Keratinocyte (primary cell): Measurements from ENCODE around the gene NPPC. TPM values are rescaled to one million over a fixed set of nuclear protein-coding genes. Genes with fewer than 3 reads are reported as not detected.
A peak's percentile ranks its signal among the peaks of the same experiment; 100 is the strongest.

ENCODE experiments used
- DNase-seq: peaks from one replicate; pipeline ENCODE4 v3.0.0-alpha.2; 2011; ENCODE audit warnings: low read depth, missing footprints, low spot score
- FAIRE-seq: peaks from 2 replicates; lab custom pipeline; 2011; peaks lifted over from hg19 to GRCh38; lab: Jason Lieb, UNC
- H2AFZ ChIP-seq: 2 replicates; pipeline ENCODE4 v1.6.0; 2012; ENCODE audit warnings: low read length, control low read depth, inconsistent platforms; ENCODE audit not compliant: control insufficient read depth
- H3K27ac ChIP-seq: 2 replicates; pipeline ENCODE4 v1.5.1; 2011; ENCODE audit warnings: low read length; ENCODE audit not compliant: control insufficient read depth, insufficient read depth
- H3K27me3 ChIP-seq: 3 replicates; pipeline ENCODE4 v1.6.0; 2011; ENCODE audit warnings: low read length; ENCODE audit not compliant: control insufficient read depth, insufficient read depth; ENCODE audit errors: extremely low read depth
- H3K36me3 ChIP-seq, 2 experiments: 2 replicates in 1 of 2; 3 replicates in 1 of 2; pipeline ENCODE4 v1.5.1; 2011; ENCODE audit warnings: low read length in 2 of 2, mild to moderate bottlenecking in 1 of 2; ENCODE audit not compliant: control insufficient read depth in 2 of 2, insufficient read depth in 2 of 2; ENCODE audit errors: extremely low read depth in 1 of 2
- H3K4me1 ChIP-seq: 3 replicates; pipeline ENCODE4 v1.5.1; 2011; ENCODE audit warnings: low read length; ENCODE audit not compliant: control insufficient read depth, insufficient read depth; ENCODE audit errors: extremely low read depth
- H3K4me2 ChIP-seq: 3 replicates; pipeline ENCODE4 v1.6.0; 2011; ENCODE audit warnings: low read depth, low read length; ENCODE audit not compliant: control insufficient read depth, insufficient read depth; ENCODE audit errors: extremely low read depth
- H3K4me3 ChIP-seq, 3 experiments: fragments of 200-600 bp in 1 of 3; sonication (generic) in 1 of 3; 2 replicates in 2 of 3; 3 replicates in 1 of 3; pipeline ENCODE4 v1.5.1; 2011 to 2016; ENCODE audit warnings: low read length in 3 of 3, mild to moderate bottlenecking in 3 of 3, control low read depth in 2 of 3, inconsistent platforms in 1 of 3, low read depth in 1 of 3, mixed read lengths in 1 of 3, mixed run types in 1 of 3, moderate library complexity in 1 of 3; ENCODE audit not compliant: control insufficient read depth in 2 of 3, insufficient read depth in 2 of 3; ENCODE audit errors: extremely low read depth in 1 of 3
- H3K79me2 ChIP-seq: 2 replicates; pipeline ENCODE4 v1.6.0; 2012; ENCODE audit warnings: low read length; ENCODE audit not compliant: control insufficient read depth, insufficient read depth
- H3K9ac ChIP-seq: 3 replicates; pipeline ENCODE4 v1.6.0; 2011; ENCODE audit warnings: low read length; ENCODE audit not compliant: control insufficient read depth, insufficient read depth; ENCODE audit errors: extremely low read depth
- H3K9me1 ChIP-seq: 3 replicates; pipeline ENCODE4 v1.6.0; 2011; ENCODE audit warnings: low read length; ENCODE audit not compliant: control insufficient read depth, insufficient read depth; ENCODE audit errors: extremely low read depth
- H3K9me3 ChIP-seq: 2 replicates; pipeline ENCODE4 v1.5.1; 2012; ENCODE audit warnings: low read depth, low read length; ENCODE audit not compliant: control insufficient read depth
- H4K20me1 ChIP-seq: 3 replicates; pipeline ENCODE4 v1.6.0; 2011; ENCODE audit warnings: low read length; ENCODE audit not compliant: control insufficient read depth, insufficient read depth; ENCODE audit errors: extremely low read depth
- EZH2 ChIP-seq: IDR thresholded peaks from one replicate; pipeline ENCODE4 v1.6.1; 2012; ENCODE audit warnings: inconsistent platforms, mild to moderate bottlenecking, low read length, moderate library complexity
- dilution Hi-C: fragments of 300-500 bp; cut with MboI; formaldehyde crosslinking; loops from one replicate; pipeline ENCODE4 v1.7.0; 2020; ENCODE audit warnings: low sequenced_read_pairs; ENCODE audit not compliant: extremely low pct_ligation_motif_present
- polyA plus RNA-seq, 5 experiments: library from polyadenylated mRNA; depleted of rRNA in 3 of 5; stranded (reverse) in 3 of 5; stranded (forward) in 1 of 5; unstranded in 1 of 5; fragments of >200 nt; gene quantifications; 1 replicate in 1 of 5; 2 replicates in 3 of 5; 3 replicates in 1 of 5; pipeline versions ENCODE4 v1.2.1 to v1.2.3, GENCODE V29; 2011 to 2012; ENCODE audit warnings: missing spikeins in 2 of 5, low read depth in 1 of 5, low replicate concordance in 1 of 5
- TF ChIP-seq, protein P1 (sequence below), 3 experiments: IDR thresholded peaks in 1 of 3; conservative IDR thresholded peaks in 1 of 3; optimal IDR thresholded peaks in 1 of 3; 2 replicates in 2 of 3; 3 replicates in 1 of 3; pipeline versions ENCODE3 to v1.5.1; 2011; ENCODE audit warnings: low read length in 3 of 3, mild to moderate bottlenecking in 3 of 3, moderate library complexity in 2 of 3, control low read depth in 1 of 3, inconsistent platforms in 1 of 3; ENCODE audit not compliant: insufficient read depth in 2 of 3; ENCODE audit errors: extremely low read depth in 1 of 3

Gene NPPC
- polyA plus RNA-seq, 1 donor (not counting 4 experiments of a cell fraction or from before 2014, with no cell fraction given) = not detected

DNA sequence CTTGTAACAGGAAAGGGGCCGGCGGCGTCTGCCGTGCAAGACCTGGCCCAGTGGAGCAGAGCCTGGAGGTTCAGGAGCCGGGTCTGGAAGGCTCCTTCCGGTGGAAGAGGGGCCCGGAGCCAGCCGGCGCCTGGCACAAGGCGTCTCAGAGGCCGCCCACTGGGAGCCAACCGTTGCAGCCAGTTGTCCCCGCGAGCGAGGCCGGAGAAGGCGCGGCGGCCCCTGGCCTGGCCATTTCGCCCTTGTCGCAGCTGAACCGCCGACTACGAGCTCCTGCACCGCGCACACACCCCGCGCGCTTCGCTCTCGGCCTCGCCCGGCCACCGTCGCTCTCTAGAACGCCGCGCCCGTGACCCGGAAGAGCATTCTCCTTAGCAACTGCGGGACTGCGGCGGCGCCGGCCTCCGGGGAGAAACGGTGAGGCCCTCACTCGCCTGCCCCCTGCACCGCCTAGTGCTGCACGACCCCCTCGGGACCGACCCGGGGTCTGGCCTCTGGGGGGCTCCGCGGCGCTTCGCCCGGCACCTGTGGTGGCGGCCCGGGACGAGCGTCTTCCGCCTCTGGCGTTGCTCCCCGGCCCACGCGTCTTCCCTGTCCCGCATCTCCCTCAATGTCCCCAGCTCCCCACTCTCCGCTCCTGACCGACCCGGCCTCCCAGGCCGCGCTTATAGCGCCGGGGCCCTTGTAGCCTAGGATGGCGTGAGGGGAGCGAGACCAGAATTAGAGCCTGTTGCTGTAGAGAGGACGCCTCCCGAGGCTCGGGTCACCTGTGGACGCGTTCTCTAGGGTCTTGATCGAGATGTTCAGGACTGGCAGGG is 35.4 kb upstream of the NPPC start, which contains the start of gene DIS3L2:
DIS3L2 (plus strand) TSS at position 365 of the 818 bp plus-strand sequence. CDS start 53,215 bp downstream, outside the sequence.
- no peaks in the 10 kb centered on the region for H4K20me1 ChIP-seq
- peak within 1 kb of the TSS; percentile 79 for H3K4me2 ChIP-seq
- H3K79me2 ChIP-seq = peaks cover 43% of the 10 kb centered on the region
- no peaks in the 10 kb centered on the region for H3K36me3 ChIP-seq
- peak within 1 kb of the TSS; percentile 95 for H2AFZ ChIP-seq
- dilution Hi-C loops = no loop called here
- no peak for FAIRE-seq
- peak within 1 kb of the TSS; percentile 76 to 98 (median 94) for H3K4me3 ChIP-seq
- H3K9me1 ChIP-seq = no peaks in the 10 kb centered on the region
- TF ChIP-seq, protein P1, sequence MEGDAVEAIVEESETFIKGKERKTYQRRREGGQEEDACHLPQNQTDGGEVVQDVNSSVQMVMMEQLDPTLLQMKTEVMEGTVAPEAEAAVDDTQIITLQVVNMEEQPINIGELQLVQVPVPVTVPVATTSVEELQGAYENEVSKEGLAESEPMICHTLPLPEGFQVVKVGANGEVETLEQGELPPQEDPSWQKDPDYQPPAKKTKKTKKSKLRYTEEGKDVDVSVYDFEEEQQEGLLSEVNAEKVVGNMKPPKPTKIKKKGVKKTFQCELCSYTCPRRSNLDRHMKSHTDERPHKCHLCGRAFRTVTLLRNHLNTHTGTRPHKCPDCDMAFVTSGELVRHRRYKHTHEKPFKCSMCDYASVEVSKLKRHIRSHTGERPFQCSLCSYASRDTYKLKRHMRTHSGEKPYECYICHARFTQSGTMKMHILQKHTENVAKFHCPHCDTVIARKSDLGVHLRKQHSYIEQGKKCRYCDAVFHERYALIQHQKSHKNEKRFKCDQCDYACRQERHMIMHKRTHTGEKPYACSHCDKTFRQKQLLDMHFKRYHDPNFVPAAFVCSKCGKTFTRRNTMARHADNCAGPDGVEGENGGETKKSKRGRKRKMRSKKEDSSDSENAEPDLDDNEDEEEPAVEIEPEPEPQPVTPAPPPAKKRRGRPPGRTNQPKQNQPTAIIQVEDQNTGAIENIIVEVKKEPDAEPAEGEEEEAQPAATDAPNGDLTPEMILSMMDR (optimal IDR thresholded peaks at IDR 0.05 in 1 of 3, IDR thresholded peaks at IDR 0.05 in 1 of 3, conservative IDR thresholded peaks at IDR 0.05 in 1 of 3; ENCODE audit: extremely low read depth in 1 of 3, insufficient read depth in 2 of 3, low read length in 3 of 3) = no peak
- no peak for TF ChIP-seq EZH2
- no peaks in the 10 kb centered on the region for H3K9me3 ChIP-seq
- H3K4me1 ChIP-seq = peaks cover 19% of the 10 kb centered on the region
- no peak for DNase-seq
- H3K27me3 ChIP-seq = no peaks in the 10 kb centered on the region
- peak within 1 kb of the TSS; percentile 91 for H3K9ac ChIP-seq
- H3K27ac ChIP-seq = peak within 1 kb of the TSS; percentile 83

DNA sequence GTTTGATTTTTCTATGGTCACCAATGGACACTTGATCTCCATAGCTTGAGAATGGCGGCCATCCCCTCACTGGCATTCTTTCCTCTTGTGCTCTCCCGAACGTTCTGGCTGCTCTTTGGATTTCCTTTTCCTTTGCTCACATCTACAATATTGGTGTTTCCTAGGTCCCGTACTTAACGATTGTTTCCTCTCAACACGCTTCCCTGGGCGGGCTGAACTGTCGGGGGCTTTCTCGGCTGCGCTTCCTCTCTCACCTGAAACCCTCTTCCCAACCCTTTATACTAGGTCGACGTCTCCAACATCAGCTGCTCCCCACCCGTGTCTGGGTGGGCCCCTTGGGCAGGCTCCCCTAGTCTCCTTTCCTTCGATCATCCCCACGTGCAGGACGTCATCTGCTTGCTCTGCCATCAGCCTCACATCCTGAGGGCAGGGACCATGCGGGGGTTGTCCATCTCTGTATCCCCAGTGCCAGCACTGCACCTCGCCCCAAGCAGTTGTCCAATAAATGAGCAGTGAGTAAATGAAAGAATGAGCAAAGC is 34.7 kb upstream of the NPPC start:
- H3K9me1 ChIP-seq = no peaks in the 10 kb centered on the region
- FAIRE-seq (no peak), DNase-seq (no peak)
- peak overlapping the region; percentile 83 for H3K27ac ChIP-seq
- peaks cover 19% of the 10 kb centered on the region for H3K4me1 ChIP-seq
- dilution Hi-C loops = no loop called here
- no peaks in the 10 kb centered on the region for H3K36me3 ChIP-seq
- peak overlapping the region; percentile 95 for H2AFZ ChIP-seq
- peak overlapping the region; percentile 79 for H3K4me2 ChIP-seq
- no peaks in the 10 kb centered on the region for H3K9me3 ChIP-seq
- H3K27me3 ChIP-seq = no peaks in the 10 kb centered on the region
- H3K79me2 ChIP-seq = peaks cover 37% of the 10 kb centered on the region
- peak overlapping the region; percentile 91 for H3K9ac ChIP-seq
- TF ChIP-seq, protein P1 (optimal IDR thresholded peaks at IDR 0.05 in 1 of 3, IDR thresholded peaks at IDR 0.05 in 1 of 3, conservative IDR thresholded peaks at IDR 0.05 in 1 of 3; ENCODE audit: extremely low read depth in 1 of 3, insufficient read depth in 2 of 3, low read length in 3 of 3) = no peak
- TF ChIP-seq EZH2 = no peak
- peak overlapping the region; percentile 76 to 98 (median 94) for H3K4me3 ChIP-seq
- H4K20me1 ChIP-seq = no peaks in the 10 kb centered on the region
